Right lobe of liver (tissue), 6 donors: ENCODE measurements around the gene CDKAL1. TPM values are rescaled to one million over a fixed set of nuclear protein-coding genes. Genes with fewer than 3 reads are reported as not detected.
"Not testable (repeated sequence)": the region's sequence is repeated elsewhere in the genome, so short reads cannot be mapped to it uniquely, and the experiment has no call there.

Source experiments
- ATAC-seq, 4 donors: fragments of 200-7000 bp; cut with Tn5 transposase; one replicate each; pipeline ENCODE4 v1.9.1; 2020; ENCODE audit warnings: mild to moderate bottlenecking in 4 of 4, moderate library complexity in 4 of 4
- DNase-seq, 3 donors: peaks; one replicate each; pipeline ENCODE4 v3.0.0-alpha.2; 2020
- H3K27ac ChIP-seq, 3 donors: fragments of 200-600 bp; one replicate each; pipeline ENCODE4 v1.8.0; 2022
- H3K27me3 ChIP-seq, 2 donors: fragments of 200-600 bp; one replicate each; pipeline ENCODE4 v1.8.0; 2022
- H3K36me3 ChIP-seq, 4 donors: fragments of 200-600 bp; sonication (generic) in 1 of 4; one replicate each; pipeline versions ENCODE4 v1.5.1 to v1.8.0; 2017 to 2022; ENCODE audit warnings: control low read depth in 1 of 4
- H3K4me1 ChIP-seq, 4 donors: fragments of 200-600 bp; sonication (generic) in 1 of 4; one replicate each; pipeline versions ENCODE4 v1.5.1 to v1.8.0; 2017 to 2022; ENCODE audit warnings: control low read depth in 1 of 4
- H3K4me3 ChIP-seq, 3 donors: fragments of 200-600 bp; one replicate each; pipeline ENCODE4 v1.8.0; 2022
- H3K9me3 ChIP-seq, 4 donors: fragments of 200-600 bp; sonication (generic) in 1 of 4; one replicate each; pipeline versions ENCODE4 v1.5.1 to v1.8.0; 2017 to 2022; ENCODE audit warnings: control low read depth in 1 of 4
- CTCF ChIP-seq, 4 donors: fragments of 200-600 bp in 3 of 4; fragments of 450-650 bp in 1 of 4; IDR thresholded peaks; one replicate each; pipeline versions ENCODE4 v1.5.1 to v1.8.0; 2016 to 2022; ENCODE audit warnings: antibody characterized with exemption in 4 of 4, mild to moderate bottlenecking in 2 of 4
- POLR2A ChIP-seq: fragments of 450-650 bp; IDR thresholded peaks from one replicate; pipeline ENCODE4 v1.6.1; 2017; ENCODE audit warnings: antibody characterized with exemption, mild to moderate bottlenecking
- WGBS: methylation state at CpG from one replicate; pipeline ENCODE4 v1.1.6; 2018; ENCODE audit warnings: low coverage, low lambda C conversion rate; ENCODE audit not compliant: insufficient coverage; ENCODE audit errors: missing lambda C conversion rate; 5-methylcytosine and 5-hydroxymethylcytosine counted together
- intact Hi-C, 2 donors: fragments of 100-400 bp; cut with DNase I; formaldehyde crosslinking; loops; one replicate each; pipeline versions ENCODE4 v1.11.2 to v1.14.1; 2022
- total RNA-seq, 6 experiments: library from RNA; depleted of rRNA in 2 of 6; stranded (reverse); fragments of >200 nt in 2 of 6; fragmentation: NEBNext Ultra II Directional in 3 of 6; extraction: Animal tissue kit (Norgen Biotek cat#: 25700) in 3 of 6; gene quantifications; one replicate each; pipeline versions ENCODE4 v1.1.0 to v1.2.4, GENCODE V29; 2016 to 2023
- donor health status: DM: no; HTN: yes; CAD: no.
- donor health status: DM: no; HTN: no; CAD: no.
- donor health status: DM: no; HTN: no; CAD: no.
- donor health status: DM: no; HTN: yes; CAD: no.
- donor health status: DM: no; HTN: yes; CAD: no.

Gene CDKAL1
- total RNA-seq, 6 experiments from 2014 or later, result 4.5 to 7.0 (median 6.2) TPM

GRCh38 chr6:21241231-21242130 is 707.2 kb downstream of the CDKAL1 start:
- 77% methylated on average over 5 of the region's 5 CpGs for WGBS
- TF ChIP-seq CTCF (IDR thresholded peaks at IDR 0.05) (no peak), POLR2A (no peak)
- intact Hi-C loops, result no loop called here
- no peak overlapping the region for H3K27ac ChIP-seq
- ATAC-seq, result no peak
- H3K27me3 ChIP-seq, result no peaks in the 10 kb centered on the region
- H3K4me1 ChIP-seq, result no peaks in the 10 kb centered on the region
- H3K36me3 ChIP-seq, result no peaks in the 10 kb centered on the region
- no peaks in the 10 kb centered on the region for H3K9me3 ChIP-seq
- H3K4me3 ChIP-seq, result no peak overlapping the region
- no peak for DNase-seq

GRCh38 chr6:21244897-21245470 is 710.7 kb downstream of the CDKAL1 start:
- Histone ChIP-seq H3K36me3 (no peaks in the 10 kb centered on the region), H3K9me3 (no peaks in the 10 kb centered on the region), H3K27me3 (no peaks in the 10 kb centered on the region), H3K4me3 (no peak overlapping the region), H3K4me1 (no peaks in the 10 kb centered on the region), H3K27ac (no peak overlapping the region)
- no peak for TF ChIP-seq CTCF (IDR thresholded peaks at IDR 0.05)
- no peak for TF ChIP-seq POLR2A
- DNase-seq (no peak), ATAC-seq (no peak)
- 56% methylated on average over 2 of the region's 3 CpGs for WGBS
- intact Hi-C loops, result no loop called here

GRCh38 chr6:21245488-21245887 is 711.2 kb downstream of the CDKAL1 start:
- 88% methylated on average over 4 of the region's 4 CpGs for WGBS
- ATAC-seq (no peak), DNase-seq (no peak)
- no peaks in the 10 kb centered on the region for H3K4me1 ChIP-seq
- H3K4me3 ChIP-seq, result no peak overlapping the region
- intact Hi-C loops, result no loop called here
- no peak overlapping the region for H3K27ac ChIP-seq
- no peaks in the 10 kb centered on the region for H3K9me3 ChIP-seq
- no peaks in the 10 kb centered on the region for H3K36me3 ChIP-seq
- TF ChIP-seq CTCF (IDR thresholded peaks at IDR 0.05) (no peak), POLR2A (no peak)
- no peaks in the 10 kb centered on the region for H3K27me3 ChIP-seq

- Histone ChIP-seq H3K4me1 (no peaks in the 10 kb centered on the region), H3K27me3 (no peaks in the 10 kb centered on the region), H3K9me3 (no peaks in the 10 kb centered on the region), H3K27ac (no peak overlapping the region), H3K4me3 (no peak overlapping the region), H3K36me3 (no peaks in the 10 kb centered on the region)
- ATAC-seq (no peak), DNase-seq (no peak)
- WGBS, result 83% methylated on average over 6 of the region's 6 CpGs
- intact Hi-C loops, result no loop called here
- TF ChIP-seq POLR2A (no peak), CTCF (IDR thresholded peaks at IDR 0.05) (no peak)
Observed at GRCh38 chr6:21246075-21246474, 711.8 kb downstream of the CDKAL1 start.

GRCh38 chr6:21254460-21254859 is 720.2 kb downstream of the CDKAL1 start:
- H3K27ac ChIP-seq, H3K9me3 ChIP-seq, DNase-seq, H3K36me3 ChIP-seq, H3K27me3 ChIP-seq, ATAC-seq, H3K4me3 ChIP-seq, intact Hi-C loops, H3K4me1 ChIP-seq: not testable (repeated sequence)
